HG02642 (cell line): ENCODE results near the gene MRPL14.
"Not testable (repeated sequence)": the region's sequence is repeated elsewhere in the genome, so short reads cannot be mapped to it uniquely, and the experiment has no call there.

ENCODE experiments used
- ATAC-seq: cut with Tn5 transposase; IDR thresholded peaks from one replicate; pipeline ENCODE4 v1.9.1; 2021; ENCODE audit warnings: mild to moderate bottlenecking; ENCODE audit not compliant: unreplicated experiment, poor library complexity

Gene MRPL14

GRCh38 chr6:44151348-44152108 lies 24.3 kb upstream of the MRPL14 start:
- peak; percentile 66 for ATAC-seq

GRCh38 chr6:44150317-44150917 lies 23.2 kb upstream of the MRPL14 start:
- no peak for ATAC-seq

- no peak for ATAC-seq
These were observed 22.2 kb upstream of the MRPL14 start for GRCh38 chr6:44149369-44150012.

DNA sequence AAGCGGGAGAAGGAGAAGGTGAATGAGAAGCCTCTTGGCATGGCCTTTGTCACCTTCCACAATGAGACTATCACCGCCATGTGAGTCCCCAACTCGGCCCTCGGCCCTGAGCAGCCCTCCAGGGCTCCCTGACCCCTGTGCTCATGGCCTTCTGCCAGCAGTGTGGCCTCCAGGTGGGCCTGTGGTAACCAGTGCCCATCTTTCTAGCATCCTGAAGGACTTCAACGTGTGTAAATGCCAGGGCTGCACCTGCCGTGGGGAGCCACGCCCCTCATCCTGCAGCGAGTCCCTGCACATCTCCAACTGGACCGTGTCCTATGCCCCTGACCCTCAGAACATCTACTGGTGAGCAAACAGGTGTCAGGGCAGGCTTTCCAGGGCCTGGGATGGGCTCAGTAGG lies 21.1 kb upstream of the MRPL14 start:
- no peak for ATAC-seq

- no peak for ATAC-seq
These were observed 20.0 kb upstream of the MRPL14 start for GRCh38 chr6:44147256-44147655.

- no peak for ATAC-seq
These were observed 19.4 kb upstream of the MRPL14 start for GRCh38 chr6:44146685-44147084.

DNA sequence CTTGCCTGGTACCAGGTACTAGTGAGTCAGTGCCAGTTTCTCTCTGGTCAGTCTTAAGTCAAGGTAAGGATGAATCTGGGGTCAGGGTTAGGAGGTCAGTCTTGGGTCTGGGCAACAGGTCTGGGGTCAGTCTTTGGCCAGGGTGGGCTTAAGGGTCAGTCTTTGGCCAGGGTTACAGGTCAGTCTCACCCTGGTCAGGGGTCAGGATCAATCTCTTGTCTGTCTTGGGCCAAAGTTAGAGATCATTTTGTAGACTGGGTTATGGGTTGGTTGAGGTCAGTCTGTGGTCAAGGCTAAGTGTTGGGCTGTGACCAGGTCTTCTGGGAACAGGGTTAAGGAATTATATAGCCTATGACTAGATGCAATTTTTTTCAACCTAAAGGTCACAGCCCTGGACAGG lies 18.6 kb upstream of the MRPL14 start:
- ATAC-seq: no peak

DNA sequence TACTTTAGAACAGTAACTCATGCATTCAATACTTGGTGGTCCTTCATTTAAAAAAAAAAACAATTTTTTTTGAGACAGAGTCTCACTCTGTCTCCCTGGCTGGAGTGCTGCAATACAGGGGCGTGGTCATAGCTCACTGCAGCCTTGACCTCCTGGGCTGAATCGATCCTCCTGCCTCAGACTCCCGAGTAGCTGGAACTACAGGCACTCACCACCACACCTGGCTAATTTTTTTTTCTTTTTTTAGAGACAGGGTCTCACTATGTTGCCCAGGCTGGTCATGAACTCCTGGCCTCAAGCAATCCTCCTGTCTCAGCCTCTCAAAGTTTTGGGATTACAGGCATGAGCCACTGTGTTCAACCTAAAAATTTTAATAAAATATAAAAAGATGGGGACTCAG lies 17.3 kb upstream of the MRPL14 start:
- ATAC-seq: not testable (repeated sequence)

DNA sequence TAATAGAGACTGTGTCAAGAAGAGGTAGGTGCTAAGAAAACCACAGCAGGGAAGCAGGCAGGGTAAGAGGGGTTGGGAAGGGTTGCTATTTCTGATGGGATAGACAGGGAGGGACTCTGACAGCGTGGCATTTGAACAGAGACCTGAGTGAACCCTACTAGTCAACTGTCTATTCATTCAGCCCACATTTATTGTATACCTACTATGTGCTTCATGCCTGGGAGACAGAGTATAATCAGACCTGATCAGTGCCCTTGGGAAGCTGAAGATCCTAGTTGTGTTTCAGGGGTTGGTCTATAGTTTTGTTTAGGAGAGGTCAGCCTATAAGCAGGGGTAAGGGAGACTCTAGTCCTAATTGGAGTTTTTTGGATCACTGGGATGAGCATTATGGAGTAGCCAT lies 16.5 kb upstream of the MRPL14 start:
- ATAC-seq: no peak

DNA sequence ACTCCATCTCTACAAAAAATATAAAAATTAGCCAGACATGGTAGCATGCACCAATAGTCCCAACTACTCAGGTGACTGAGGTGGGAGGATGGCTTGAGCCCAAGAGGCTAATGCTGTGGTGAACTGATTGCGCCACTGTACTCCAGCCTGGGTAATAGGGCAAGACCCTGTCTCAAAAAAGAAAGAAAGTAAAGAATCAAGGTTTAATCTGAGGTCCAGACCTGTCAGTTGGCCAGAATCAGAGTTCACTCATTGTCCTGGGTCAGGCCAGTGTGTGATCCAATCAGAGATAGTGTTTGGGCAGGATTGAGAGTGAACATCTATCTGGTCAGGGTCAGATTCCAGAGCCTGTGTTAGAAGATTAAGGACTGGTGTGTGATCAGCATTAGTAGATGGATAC lies 15.6 kb upstream of the MRPL14 start:
- no peak for ATAC-seq

DNA sequence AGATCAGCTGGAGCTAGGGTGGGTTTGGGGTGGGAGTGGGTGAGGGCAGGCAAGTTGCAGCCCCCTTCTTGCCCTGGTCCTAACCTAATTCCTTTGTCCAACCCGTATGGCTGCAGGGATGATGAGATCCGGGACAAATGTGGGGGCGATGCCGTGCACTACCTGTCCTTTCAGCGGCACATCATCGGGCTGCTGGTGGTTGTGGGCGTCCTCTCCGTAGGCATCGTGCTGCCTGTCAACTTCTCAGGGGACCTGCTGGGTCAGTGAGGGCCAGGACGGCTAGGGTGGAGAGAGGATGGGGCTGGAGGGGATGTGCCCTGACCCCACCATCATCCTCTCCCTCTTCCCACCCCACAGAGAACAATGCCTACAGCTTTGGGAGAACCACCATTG lies 12.1 kb upstream of the MRPL14 start:
- ATAC-seq: no peak

- ATAC-seq: no peak
These were observed 11.6 kb upstream of the MRPL14 start for GRCh38 chr6:44138717-44139350.

GRCh38 chr6:44135875-44136274 lies 8.6 kb upstream of the MRPL14 start:
- no peak for ATAC-seq

- ATAC-seq: no peak
These were observed 8.0 kb upstream of the MRPL14 start for GRCh38 chr6:44135173-44135758.

- ATAC-seq: no peak
These were observed 6.9 kb upstream of the MRPL14 start for GRCh38 chr6:44133981-44134711.

DNA sequence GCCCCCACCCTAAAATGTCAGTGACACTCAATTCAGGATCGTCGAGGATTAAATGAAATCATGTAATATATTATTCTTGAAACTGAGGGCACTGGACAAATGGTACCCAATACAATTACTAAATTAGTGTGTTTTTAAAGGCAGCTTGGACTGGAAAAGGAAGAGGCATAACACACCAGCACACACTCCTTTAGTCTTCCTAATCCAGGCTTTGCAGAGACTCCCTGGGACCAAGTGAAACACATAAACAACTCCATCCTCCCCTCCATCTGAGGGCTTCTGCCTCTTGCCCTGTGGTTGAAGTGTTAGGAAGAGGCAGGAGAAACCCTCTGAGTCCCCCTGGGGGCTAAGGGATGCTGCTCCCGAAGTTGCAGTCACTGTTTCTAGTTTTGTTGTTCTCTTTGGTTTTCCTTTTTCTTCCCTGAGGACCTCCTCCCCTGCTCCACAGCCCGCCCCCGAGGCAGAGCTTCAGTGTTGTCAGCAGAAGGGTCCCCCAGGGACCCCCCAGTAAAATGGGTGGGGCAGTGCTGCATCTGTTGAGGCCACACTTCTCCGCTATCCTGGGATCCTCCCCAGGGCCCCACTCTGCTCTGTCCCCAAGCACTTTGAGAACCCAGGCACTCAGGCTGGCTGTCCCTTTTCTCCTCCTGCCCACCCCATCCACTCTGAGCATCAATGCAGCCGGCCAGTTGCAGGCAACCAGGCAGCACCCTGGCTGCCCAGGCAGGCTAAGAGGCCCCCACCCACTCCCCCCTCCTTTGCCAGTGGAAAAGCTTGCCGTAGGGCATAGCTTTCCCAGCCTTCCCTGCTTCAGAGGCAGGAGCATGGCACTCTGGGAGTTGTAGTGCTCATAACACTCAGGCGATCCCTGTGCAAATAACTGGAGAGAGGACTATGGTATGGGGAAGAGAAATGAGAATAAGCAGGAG lies 6.0 kb upstream of the MRPL14 start:
- no peak for ATAC-seq

- no peak for ATAC-seq
These were observed 5.2 kb upstream of the MRPL14 start for GRCh38 chr6:44132476-44132875.

GRCh38 chr6:44131892-44132291 lies 4.6 kb upstream of the MRPL14 start:
- no peak for ATAC-seq

GRCh38 chr6:44129841-44130322 lies 2.6 kb upstream of the MRPL14 start:
- ATAC-seq: no peak
